Omental fat pad (tissue), 4 donors: ENCODE results near the gene KIAA0040. TPM values are rescaled to one million over a fixed set of nuclear protein-coding genes. Genes with fewer than 3 reads are reported as not detected.

Source experiments
- ATAC-seq: fragments of 150-250 bp; one replicate; pipeline ENCODE4 v1.9.1; 2016; ENCODE audit warnings: mild to moderate bottlenecking, moderate library complexity; ENCODE audit not compliant: low FRiP score
- DNase-seq: peaks from one replicate; pipeline ENCODE4 v3.0.0-alpha.2; 2019; ENCODE audit warnings: low spot score
- total RNA-seq, 4 donors: library from RNA; depleted of rRNA; stranded (reverse); fragments of >200 nt; gene quantifications; one replicate each; pipeline ENCODE4 v1.1.0, GENCODE V29; 2016
- TF ChIP-seq, protein P1 (sequence below), 3 donors: fragments of 450-650 bp; IDR thresholded peaks; one replicate each; pipeline ENCODE4 v1.5.1; 2016 to 2017; ENCODE audit warnings: antibody characterized with exemption in 3 of 3, mild to moderate bottlenecking in 3 of 3, moderate library complexity in 2 of 3

KIAA0040 gene
- total RNA-seq, 4 donors from 2014 or later, result 83.4 to 172 (median 113) TPM

DNA sequence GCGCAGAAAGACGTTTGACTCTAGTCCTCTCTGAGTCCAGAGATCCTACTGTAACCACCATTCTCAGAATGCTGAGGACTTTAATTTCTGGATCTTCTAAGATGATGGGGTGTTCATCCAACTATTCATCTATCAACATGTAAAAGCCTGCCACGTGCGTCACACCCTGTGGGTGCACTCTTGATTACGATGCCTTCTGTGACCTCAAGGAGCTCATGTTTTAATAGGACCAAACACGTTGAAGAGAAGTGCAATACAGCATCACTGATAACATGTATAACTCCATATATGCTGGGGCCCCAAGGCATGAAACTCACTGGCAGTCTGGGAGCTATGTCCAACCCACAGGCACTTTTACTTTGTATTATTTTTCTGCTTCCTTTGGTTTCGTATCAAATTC, 19.0 kb downstream of the KIAA0040 start:
- no peak for ATAC-seq
- no peak for DNase-seq
- TF ChIP-seq, protein P1, sequence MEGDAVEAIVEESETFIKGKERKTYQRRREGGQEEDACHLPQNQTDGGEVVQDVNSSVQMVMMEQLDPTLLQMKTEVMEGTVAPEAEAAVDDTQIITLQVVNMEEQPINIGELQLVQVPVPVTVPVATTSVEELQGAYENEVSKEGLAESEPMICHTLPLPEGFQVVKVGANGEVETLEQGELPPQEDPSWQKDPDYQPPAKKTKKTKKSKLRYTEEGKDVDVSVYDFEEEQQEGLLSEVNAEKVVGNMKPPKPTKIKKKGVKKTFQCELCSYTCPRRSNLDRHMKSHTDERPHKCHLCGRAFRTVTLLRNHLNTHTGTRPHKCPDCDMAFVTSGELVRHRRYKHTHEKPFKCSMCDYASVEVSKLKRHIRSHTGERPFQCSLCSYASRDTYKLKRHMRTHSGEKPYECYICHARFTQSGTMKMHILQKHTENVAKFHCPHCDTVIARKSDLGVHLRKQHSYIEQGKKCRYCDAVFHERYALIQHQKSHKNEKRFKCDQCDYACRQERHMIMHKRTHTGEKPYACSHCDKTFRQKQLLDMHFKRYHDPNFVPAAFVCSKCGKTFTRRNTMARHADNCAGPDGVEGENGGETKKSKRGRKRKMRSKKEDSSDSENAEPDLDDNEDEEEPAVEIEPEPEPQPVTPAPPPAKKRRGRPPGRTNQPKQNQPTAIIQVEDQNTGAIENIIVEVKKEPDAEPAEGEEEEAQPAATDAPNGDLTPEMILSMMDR (IDR thresholded peaks at IDR 0.05), result no peak

DNA sequence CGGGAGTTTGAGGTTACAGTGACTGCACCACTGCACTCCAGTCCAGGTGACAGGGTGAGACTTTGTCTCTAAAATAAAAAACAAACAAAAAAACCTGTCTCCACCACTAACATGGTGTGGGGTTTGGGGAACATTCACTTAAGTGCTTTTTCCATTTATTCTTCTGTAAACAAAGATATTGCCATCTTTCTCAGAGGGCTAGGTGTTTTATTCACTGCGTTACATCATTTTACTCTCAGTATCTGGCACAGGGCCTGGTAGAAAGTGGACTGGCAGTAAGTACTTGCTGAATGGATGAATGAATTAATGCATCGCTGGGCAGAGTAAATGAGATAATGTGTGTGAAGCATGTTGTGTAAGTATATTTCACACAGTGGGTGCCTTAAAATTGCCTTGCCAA, 20.1 kb downstream of the KIAA0040 start:
- TF ChIP-seq, protein P1 (IDR thresholded peaks at IDR 0.05), result no peak
- ATAC-seq (no peak), DNase-seq (no peak)

DNA sequence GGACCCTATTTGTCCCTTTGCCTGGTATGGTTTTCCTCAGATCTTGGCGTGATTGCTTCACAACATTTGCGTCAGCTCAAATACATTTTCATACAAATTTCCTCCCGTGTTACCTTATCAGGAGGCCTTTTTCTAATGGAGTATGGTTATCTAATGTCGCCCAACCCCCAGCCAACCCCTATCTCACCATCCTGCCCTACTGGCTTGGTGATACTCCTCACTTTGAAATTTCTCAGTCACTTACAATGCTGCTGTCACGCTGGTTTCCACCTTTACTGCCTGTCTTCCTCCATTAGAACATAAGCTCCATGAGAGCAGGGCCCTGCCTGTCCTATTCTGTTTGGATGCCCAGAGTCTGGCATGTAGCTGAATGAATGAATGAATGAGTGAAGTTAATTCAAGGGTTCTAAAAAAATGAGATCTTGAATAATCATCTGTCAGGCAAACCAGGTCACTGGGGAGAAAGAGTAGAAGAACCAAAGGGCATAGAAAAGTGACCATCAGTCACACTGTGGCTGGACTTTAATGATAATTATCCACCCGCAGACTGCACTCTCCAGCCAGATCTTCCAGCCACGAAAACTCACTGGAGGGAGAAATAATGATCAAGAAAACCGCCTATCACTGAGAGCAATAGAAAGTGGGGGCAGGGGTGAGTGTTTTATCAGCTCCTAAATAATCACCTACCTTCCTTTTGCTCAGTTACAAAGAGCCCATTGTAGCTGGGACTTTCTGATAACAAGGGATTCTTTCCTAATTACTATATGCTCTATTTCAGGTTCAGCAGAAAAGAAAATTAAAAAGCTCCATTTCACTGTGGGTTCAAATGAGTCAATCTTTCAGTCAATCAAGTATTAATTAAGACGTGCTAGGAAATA, 21.3 kb downstream of the KIAA0040 start:
- TF ChIP-seq, protein P1 (IDR thresholded peaks at IDR 0.05), result no peak
- no peak for ATAC-seq

GRCh38 chr1:175169286-175170018, 23.1 kb downstream of the KIAA0040 start:
- DNase-seq (no peak), ATAC-seq (no peak)
- TF ChIP-seq, protein P1 (IDR thresholded peaks at IDR 0.05), result no peak

More for the DNA sequence above, 21.3 kb downstream of the KIAA0040 start:
- DNase-seq, result no peak

- TF ChIP-seq, protein P1 (IDR thresholded peaks at IDR 0.05), result no peak
- DNase-seq, result no peak
- no peak for ATAC-seq
Measured at GRCh38 chr1:175168782-175169181, 23.8 kb downstream of the KIAA0040 start.

- DNase-seq, result no peak
- TF ChIP-seq, protein P1 (IDR thresholded peaks at IDR 0.05), result no peak
- ATAC-seq, result no peak
Measured at GRCh38 chr1:175167861-175168260, 24.7 kb downstream of the KIAA0040 start.
